Nephron (organoid): ENCODE measurements around the gene APOC1.

Source experiments
- H3K27ac Mint-ChIP-seq, 3 experiments: 2 replicates each; pipeline ENCODE4 v1.8.0; 2020; ENCODE audit warnings: mixed read lengths in 3 of 3, mild to moderate bottlenecking in 2 of 3, moderate library complexity in 1 of 3
- H3K27me3 Mint-ChIP-seq: 2 replicates; pipeline ENCODE4 v1.8.0; 2021; ENCODE audit warnings: low read depth, mild to moderate bottlenecking, moderate library complexity, mixed read lengths
- H3K36me3 Mint-ChIP-seq: 2 replicates; pipeline ENCODE4 v1.8.0; 2020; ENCODE audit warnings: low read depth, mixed read lengths
- H3K4me1 Mint-ChIP-seq: 2 replicates; pipeline ENCODE4 v1.8.0; 2020; ENCODE audit warnings: mixed read lengths
- H3K4me3 Mint-ChIP-seq, 3 experiments: 2 replicates each; pipeline ENCODE4 v1.8.0; 2020; ENCODE audit warnings: mild to moderate bottlenecking in 3 of 3, mixed read lengths in 3 of 3, moderate library complexity in 2 of 3
- H3K9me3 Mint-ChIP-seq: 2 replicates; pipeline ENCODE4 v1.8.0; 2020; ENCODE audit warnings: mixed read lengths
- TF ChIP-seq, protein P1 (sequence below), 3 experiments: fragments of 200-600 bp; sonication (generic); IDR thresholded peaks; one replicate each; pipeline ENCODE4 v1.5.0; 2021; ENCODE audit warnings: antibody characterized with exemption in 3 of 3; ENCODE audit not compliant: unreplicated experiment in 3 of 3

The APOC1 gene

GRCh38 chr19:44872661-44873060 lies 41.7 kb upstream of the APOC1 start:
- TF ChIP-seq, protein P1, sequence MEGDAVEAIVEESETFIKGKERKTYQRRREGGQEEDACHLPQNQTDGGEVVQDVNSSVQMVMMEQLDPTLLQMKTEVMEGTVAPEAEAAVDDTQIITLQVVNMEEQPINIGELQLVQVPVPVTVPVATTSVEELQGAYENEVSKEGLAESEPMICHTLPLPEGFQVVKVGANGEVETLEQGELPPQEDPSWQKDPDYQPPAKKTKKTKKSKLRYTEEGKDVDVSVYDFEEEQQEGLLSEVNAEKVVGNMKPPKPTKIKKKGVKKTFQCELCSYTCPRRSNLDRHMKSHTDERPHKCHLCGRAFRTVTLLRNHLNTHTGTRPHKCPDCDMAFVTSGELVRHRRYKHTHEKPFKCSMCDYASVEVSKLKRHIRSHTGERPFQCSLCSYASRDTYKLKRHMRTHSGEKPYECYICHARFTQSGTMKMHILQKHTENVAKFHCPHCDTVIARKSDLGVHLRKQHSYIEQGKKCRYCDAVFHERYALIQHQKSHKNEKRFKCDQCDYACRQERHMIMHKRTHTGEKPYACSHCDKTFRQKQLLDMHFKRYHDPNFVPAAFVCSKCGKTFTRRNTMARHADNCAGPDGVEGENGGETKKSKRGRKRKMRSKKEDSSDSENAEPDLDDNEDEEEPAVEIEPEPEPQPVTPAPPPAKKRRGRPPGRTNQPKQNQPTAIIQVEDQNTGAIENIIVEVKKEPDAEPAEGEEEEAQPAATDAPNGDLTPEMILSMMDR (IDR thresholded peaks at IDR 0.05; ENCODE audit: unreplicated experiment in 3 of 3) = no peak
- peaks cover 67% of the 10 kb centered on the region for H3K36me3 Mint-ChIP-seq
- H3K4me3 Mint-ChIP-seq = no peak overlapping the region
- no peaks in the 10 kb centered on the region for H3K27me3 Mint-ChIP-seq
- H3K4me1 Mint-ChIP-seq = peaks cover 20% of the 10 kb centered on the region
- no peaks in the 10 kb centered on the region for H3K9me3 Mint-ChIP-seq
- no peak overlapping the region for H3K27ac Mint-ChIP-seq

GRCh38 chr19:44874317-44874716 lies 40.1 kb upstream of the APOC1 start:
- TF ChIP-seq, protein P1 (IDR thresholded peaks at IDR 0.05; ENCODE audit: unreplicated experiment in 3 of 3) = no peak
- H3K9me3 Mint-ChIP-seq = no peaks in the 10 kb centered on the region

DNA sequence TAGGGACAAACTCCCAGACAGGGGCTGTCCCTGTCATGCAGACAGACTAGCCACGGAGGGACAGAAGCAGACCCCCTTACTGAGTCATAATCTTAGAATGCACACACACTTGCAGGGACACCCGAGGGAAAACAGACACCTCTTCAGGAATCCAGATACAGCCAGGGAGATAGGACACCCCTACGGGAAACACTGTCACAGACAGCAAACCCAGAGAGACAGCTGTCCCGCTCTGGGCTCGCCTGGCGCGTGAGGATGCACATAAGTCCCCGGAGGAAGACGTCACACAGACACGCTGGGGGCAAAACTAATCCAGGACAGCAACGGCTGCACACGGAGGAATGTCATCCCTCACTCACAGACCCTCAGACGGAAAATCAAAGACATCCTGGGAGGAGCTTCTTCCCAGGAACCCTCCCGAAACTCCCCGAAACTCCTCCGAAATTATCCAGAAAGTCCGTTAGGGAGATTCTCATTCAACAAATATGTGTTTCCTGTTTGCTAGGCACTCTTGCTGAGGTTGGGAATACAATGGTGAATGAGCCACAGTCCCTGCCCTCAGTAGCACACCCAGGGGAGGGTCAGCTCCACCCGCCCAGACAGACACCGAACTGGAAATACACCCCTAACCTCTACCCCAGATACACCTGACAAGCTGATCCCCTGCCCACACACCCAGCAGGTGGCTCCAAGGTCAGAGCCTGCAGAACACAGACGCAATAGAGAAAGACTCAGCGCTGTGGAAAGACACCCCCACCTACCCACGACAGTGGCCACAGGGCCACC lies 38.5 kb upstream of the APOC1 start:
- peaks cover 52% of the 10 kb centered on the region for H3K36me3 Mint-ChIP-seq
- H3K9me3 Mint-ChIP-seq = no peaks in the 10 kb centered on the region
- no peaks in the 10 kb centered on the region for H3K27me3 Mint-ChIP-seq
- TF ChIP-seq, protein P1 (IDR thresholded peaks at IDR 0.05; ENCODE audit: unreplicated experiment in 3 of 3) = no peak
- H3K4me3 Mint-ChIP-seq = no peak overlapping the region
- H3K4me1 Mint-ChIP-seq = peaks cover 20% of the 10 kb centered on the region
- H3K27ac Mint-ChIP-seq = peak overlapping the region; percentile 3 to 56 (median 53)

More at GRCh38 chr19:44874317-44874716, 40.1 kb upstream of the APOC1 start:
- H3K4me3 Mint-ChIP-seq = no peak overlapping the region
- peaks cover 20% of the 10 kb centered on the region for H3K4me1 Mint-ChIP-seq
- H3K27ac Mint-ChIP-seq = no peak overlapping the region
- H3K36me3 Mint-ChIP-seq = peaks cover 55% of the 10 kb centered on the region
- H3K27me3 Mint-ChIP-seq = no peaks in the 10 kb centered on the region

- TF ChIP-seq, protein P1 (IDR thresholded peaks at IDR 0.05; ENCODE audit: unreplicated experiment in 3 of 3) = no peak
- Mint-ChIP-seq H3K27ac (peak overlapping the region in 2 of 3 experiments; percentile 37 to 72), H3K4me1 (peaks cover 20% of the 10 kb centered on the region)
These were observed 37.4 kb upstream of the APOC1 start for GRCh38 chr19:44876930-44877535.

GRCh38 chr19:44878120-44878865 lies 36.1 kb upstream of the APOC1 start:
- no peaks in the 10 kb centered on the region for H3K27me3 Mint-ChIP-seq
- no peak overlapping the region for H3K4me3 Mint-ChIP-seq
- peaks cover 20% of the 10 kb centered on the region for H3K4me1 Mint-ChIP-seq
- H3K36me3 Mint-ChIP-seq = peaks cover 41% of the 10 kb centered on the region
- no peaks in the 10 kb centered on the region for H3K9me3 Mint-ChIP-seq
- peak overlapping the region in 1 of 3 experiments; percentile 59 for H3K27ac Mint-ChIP-seq
- TF ChIP-seq, protein P1 (IDR thresholded peaks at IDR 0.05; ENCODE audit: unreplicated experiment in 3 of 3) = no peak

More at GRCh38 chr19:44876930-44877535, 37.4 kb upstream of the APOC1 start:
- peaks cover 52% of the 10 kb centered on the region for H3K36me3 Mint-ChIP-seq
- no peaks in the 10 kb centered on the region for H3K27me3 Mint-ChIP-seq
- peak overlapping the region in 1 of 3 experiments; percentile 12 for H3K4me3 Mint-ChIP-seq
- no peaks in the 10 kb centered on the region for H3K9me3 Mint-ChIP-seq
